Fibroblast of upper back skin (primary cell): Measurements from ENCODE around the gene U2AF2.

Source experiments
- DNase-seq: peaks from one replicate; pipeline ENCODE4 v3.0.0-alpha.2; 2013

The U2AF2 gene

DNA sequence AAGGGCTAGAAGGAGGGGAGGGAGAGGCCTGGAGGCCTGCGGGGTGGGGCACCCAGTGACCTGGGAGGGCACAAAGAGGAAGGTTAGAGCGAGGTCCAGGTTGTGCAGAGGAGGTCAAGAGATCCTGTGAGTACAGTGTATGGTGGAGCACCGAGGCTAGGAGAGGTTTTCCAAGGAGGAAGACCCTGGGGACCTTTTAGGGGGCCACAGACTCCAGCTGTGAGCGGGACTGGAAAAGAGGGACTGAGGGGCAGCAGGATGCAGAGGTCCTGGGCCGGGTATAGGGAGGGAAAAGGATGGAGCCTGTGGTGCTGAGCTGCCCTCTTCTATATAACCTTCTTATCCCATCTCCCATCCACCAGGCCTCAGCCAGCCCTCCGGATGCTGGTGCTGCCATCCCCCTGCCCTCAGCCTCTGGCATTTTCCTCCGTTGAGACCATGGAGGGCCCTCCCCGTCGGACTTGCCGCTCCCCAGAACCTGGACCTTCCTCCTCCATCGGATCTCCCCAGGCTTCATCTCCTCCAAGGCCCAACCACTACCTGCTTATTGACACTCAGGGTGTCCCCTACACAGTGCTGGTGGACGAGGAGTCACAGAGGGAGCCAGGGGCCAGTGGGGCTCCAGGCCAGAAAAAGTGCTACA, 10.5 kb upstream of the U2AF2 start:
- no peak for DNase-seq

DNA sequence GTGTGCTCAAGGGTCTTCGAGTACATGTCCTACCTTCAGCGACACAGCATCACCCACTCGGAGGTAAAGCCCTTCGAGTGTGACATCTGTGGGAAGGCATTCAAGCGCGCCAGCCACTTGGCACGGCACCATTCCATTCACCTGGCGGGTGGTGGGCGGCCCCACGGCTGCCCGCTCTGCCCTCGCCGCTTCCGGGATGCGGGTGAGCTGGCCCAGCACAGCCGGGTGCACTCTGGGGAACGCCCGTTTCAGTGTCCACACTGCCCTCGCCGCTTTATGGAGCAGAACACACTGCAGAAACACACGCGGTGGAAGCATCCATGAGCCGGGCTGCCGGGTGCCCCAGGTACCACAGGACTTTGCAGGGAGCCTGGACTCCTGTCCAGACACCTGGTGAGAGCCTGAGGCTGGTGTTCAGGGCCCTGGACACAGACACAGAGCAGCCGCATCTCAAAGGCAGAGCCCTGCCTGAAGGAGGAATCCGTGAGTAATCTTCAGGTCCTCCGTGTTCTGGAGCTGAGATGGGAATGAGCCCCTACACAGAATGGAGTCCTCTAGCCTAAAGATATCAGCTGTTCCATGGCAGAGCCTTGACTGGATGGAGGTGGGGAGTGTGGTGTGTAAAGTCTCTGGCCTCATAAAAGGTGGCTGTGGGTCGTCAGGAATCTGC, 9.9 kb upstream of the U2AF2 start:
- no peak for DNase-seq

DNA sequence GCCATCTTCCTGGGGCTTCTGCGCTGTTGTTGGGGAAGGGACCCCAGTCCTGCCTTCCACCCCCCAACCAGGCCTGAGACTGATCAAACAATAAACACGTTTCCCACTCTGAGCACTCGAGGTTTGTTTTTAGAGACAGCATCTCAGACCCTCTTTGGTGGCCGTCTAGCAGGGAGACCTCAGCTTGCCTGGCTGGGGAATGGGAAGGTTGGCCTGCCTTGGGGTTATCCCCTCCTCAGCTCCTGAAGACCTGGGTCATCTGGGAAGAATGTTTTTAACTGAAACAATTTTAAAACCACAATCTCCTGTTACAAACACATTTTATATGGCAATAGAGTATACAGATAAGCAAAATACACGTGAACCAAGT, 9.3 kb upstream of the U2AF2 start:
- DNase-seq: no peak

DNA sequence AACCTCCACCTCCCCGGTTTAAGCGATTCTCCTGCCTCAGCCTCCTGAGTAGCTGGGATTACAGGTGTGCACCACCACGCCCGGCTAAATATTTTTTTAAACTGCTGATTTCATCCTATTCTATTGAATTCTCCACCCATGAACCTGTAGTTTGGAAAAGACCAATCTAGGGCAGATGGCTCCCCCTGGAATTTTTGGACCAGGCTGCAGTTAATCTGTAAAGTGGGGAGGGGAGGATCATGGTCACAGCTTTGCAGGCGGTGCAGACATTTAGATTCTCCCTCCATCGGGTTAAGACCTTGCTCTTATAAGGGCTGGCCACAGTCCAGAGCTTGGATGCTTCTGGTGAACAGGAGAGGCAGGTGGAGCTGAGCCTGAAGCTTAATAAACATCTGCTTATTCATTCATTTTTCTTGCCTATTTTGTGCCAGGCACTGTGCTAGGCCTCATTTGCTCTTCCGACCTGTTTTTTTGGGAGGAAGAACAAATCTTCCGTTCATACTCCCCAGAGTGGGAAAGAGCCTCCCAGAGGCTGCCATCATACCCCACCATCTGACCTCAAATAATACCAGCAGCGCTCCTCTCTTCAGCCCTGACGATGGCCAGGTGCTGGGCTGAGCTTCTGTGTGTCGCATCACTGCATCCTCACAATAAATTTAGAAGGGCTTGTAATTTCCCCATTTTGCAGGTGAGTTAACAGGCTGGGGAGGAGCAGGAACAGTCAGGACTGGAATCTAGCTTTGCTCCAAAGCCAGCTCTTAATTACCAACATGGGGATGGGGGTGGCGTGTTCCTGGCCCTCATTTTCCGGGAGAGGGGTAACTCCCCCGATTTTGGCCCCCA, 7.7 kb upstream of the U2AF2 start:
- DNase-seq: no peak

DNA sequence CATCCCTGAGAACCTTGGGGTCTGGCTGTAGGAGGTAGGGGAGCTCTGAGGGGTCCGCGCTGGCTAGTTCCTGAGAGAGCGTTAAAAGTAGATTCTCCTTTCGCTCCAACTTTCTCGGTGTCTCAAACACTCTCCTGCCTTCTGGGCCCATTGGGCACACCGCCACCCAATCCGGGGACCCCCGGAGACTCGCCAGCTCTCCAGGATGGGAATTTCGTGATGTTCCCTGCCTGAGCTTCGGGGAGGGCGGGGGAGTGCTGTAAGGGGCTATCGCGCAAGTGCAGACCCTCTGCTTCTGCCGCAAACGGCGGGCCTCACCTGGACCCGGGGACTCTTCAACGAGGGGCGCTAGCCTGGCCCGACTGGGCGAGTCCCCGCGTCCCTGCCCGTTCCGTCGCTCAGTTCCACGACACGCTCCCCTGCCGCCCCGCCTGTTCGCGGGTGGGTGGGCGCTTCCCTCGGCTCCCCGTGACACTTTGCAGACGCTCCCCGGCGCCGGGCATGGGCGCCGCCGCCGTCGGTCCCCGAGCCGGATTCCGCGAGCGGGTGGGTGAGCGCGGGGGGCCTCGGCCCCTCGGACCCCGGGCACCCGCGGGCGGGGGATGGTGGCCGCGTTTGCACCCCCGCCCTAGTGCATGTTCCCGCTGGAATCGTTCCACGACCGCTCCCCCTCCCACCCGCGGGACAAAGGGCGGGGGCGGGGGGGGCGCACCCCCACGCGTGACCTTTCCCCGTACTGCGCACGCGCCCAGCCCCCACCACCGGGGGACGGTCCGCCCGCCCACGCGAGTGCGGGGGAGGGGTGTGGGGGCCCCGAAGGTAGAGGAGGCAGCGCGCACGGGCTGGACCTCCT, 6.9 kb upstream of the U2AF2 start, which contains the start of gene CCDC106:
CCDC106 (plus strand) TSS at position 481 of the 853 bp plus-strand sequence. CDS start 835 bp downstream, outside the sequence.
- DNase-seq: peak; percentile 72

GRCh38 chr19:55648585-55649267, 6.1 kb upstream of the U2AF2 start:
- no peak for DNase-seq

DNA sequence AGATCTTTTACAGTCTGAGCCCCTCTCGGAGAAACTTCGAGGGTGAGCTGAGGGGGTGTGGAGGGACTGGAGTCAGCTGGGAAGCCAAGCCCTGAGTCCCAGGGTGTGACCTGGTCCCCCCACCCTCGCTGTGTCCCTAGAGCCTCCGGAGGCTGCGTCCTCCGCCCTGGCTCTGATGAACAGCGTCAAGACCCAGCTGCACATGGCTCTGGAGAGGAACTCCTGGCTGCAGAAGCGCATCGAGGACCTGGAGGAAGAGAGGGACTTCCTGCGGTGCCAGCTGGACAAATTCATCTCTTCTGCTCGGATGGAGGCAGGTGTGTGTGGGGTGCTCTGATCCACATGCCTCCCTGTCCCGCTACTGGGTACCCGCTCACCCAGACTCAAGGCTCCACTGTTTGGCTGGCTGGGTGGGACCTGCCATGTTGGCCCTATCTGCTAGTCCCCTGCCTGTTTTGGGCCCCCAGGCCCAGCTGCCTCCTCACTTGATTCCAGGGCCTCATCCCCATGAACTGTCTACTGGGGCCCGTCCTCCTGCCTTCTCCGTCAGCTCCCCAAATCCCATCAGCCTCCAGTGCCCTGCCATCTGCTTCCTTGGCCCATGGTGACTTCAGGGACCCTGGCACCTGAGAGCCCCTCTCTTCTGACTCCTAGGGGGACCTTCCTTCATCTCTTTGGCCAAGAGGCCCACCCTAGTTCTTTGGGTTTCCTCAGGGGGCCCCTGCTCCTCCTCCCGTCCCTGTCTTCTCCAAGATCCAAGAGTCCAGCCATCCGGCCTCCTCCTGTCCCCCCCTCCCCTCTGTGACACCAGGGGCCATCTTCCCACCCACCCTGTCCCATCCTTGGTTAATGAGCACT, 5.3 kb upstream of the U2AF2 start:
- DNase-seq: no peak

DNA sequence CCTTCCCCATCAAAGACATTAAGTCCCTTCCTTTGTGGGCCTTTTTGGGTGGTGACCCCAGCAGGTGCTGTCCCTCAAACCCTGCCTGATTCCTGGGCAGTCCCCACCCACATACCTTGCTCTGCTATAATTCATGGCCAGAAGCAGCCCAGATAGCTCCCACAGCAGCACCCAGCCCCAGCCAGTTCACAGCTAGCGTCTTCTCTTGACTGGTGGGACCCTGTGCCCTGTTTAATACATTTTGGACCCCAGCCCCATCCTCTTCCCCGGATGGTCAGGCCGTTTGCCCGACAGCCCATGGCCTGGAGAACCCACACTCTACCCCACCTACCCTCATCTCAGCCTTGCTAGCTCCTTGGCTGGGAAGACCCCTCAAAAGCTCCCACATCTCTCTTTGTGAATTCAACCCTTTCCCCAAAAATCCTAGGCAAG, 4.7 kb upstream of the U2AF2 start:
- no peak for DNase-seq

DNA sequence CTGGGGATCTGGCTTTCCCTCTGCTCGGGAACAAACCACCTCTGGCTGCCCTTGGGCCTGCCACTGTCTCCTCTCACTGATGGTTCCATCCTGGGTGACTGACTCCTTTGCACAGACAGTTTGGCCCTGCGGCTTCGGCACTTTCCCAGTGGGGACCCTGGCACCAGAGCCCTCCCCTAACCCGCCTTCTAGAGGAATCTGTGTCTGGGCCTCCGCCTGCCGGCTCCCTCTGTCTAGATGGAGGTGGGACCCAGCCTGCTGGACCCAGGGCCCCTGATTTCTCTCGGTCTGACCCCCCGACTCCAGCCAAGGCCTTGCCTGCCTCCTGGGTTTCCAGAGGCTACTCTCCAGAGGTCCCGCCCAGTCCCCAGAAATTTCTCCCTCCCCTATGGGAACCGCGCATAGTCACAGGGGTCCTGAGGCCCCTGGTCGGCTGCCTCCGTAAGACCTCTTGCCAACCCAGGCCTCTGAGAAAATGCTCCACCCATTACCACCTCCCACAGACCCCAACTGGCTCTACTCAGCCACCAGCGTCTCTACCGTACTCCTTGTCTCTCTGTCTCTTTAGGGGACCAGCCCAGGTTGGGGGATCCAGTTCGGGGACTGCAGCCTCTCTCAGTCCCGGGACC, 4.1 kb upstream of the U2AF2 start:
- DNase-seq: no peak

GRCh38 chr19:55651236-55651635, 3.6 kb upstream of the U2AF2 start:
- DNase-seq: no peak

- DNase-seq: no peak
Observed at GRCh38 chr19:55652311-55653128, 2.3 kb upstream of the U2AF2 start.

DNA sequence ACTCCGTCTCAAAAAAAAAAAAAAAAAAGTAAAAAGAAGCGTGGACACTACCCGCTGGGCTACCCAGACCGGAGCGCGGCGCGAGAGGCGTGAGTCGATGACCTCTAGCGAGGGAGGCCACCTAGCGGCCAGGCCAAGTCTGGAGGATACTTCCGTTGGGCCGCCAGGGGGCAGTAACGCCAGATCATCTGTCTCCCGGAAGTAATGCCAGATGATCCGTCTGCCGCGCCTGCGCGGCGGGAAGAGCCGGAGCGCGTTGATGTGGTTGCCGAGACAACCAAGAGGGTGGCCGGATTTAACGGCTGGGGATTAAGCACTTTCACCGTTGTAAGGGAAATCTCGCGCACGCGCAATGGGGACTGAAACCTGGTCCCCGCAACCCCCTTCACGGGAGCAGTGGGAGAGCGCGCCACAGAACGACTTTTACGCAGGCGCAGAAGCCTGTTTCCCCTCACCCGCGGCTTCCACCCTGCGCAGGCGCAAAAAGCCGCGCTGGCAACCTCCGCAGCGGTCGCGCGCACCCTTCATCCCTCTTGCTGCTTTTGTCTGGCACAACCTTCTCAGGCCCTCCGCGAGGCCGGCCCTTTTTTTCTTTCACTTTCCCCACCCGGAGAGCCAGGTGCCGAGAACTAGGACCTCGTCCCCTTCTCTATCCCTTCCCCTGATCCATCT, 1.0 kb upstream of the U2AF2 start:
- DNase-seq: peak; percentile 99

- peak; percentile 100 for DNase-seq
Observed at GRCh38 chr19:55654323-55654867, 440 bp upstream of the U2AF2 start.

GRCh38 chr19:55655648-55656040, 809 bp downstream of the U2AF2 start:
- DNase-seq: no peak

DNA sequence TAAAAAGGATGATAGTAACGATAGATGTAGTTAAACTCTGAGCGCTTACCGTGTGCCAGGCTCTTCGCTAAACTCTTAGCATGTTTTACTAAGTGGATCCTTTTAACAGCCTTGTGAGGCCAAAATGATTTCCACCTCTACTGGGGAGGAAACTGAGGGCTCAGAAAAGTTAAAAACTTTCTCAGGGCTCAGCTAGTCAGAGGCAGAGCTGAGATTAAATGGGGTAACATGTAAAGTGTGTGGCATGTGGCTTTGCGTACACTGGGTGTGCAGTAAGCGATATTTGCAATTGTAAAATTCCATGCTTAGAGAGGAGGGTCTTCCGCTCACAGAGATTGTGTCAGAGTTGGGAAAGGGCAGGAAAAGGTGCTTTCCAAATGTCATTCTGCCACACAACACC, 1.7 kb downstream of the U2AF2 start:
- no peak for DNase-seq

DNA sequence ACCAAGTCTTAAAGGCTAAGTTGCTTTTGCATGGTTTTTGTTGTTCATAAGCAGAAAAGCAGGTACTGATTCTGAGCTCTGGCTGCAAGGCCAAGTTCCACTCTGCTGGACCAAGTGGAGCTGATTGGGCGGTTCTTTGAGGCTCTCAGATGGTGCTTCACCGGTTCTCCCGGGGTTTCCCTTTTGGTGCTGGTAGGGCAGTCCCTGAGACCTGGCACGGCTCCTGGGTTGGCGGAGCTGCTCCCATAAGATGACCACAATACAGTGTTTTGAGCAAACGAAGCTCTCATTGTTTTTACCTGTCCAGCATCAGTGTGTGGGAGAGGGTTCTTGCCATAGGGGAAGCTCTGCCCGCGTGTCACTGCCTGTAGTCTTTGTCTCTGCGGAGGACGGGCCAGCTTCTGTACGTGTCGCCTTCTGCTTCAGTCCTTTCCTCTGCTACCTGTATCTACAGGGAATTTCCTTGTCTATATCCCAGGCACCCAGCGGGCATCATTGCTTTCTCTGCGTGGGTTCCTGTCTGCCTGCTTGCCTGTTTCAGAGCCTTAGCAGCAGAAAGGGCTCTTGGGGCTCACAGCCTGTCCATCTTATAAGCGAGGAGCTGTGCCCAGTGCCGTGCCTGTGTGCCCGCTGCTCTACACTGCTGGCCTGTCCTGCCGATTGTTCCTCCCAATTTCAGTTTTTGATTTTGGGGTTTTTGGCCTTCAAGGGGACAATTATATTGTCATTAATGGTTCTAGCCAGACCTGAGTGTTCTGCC, 2.3 kb downstream of the U2AF2 start:
- DNase-seq: no peak

GRCh38 chr19:55658846-55659459, 4.1 kb downstream of the U2AF2 start:
- no peak for DNase-seq

DNA sequence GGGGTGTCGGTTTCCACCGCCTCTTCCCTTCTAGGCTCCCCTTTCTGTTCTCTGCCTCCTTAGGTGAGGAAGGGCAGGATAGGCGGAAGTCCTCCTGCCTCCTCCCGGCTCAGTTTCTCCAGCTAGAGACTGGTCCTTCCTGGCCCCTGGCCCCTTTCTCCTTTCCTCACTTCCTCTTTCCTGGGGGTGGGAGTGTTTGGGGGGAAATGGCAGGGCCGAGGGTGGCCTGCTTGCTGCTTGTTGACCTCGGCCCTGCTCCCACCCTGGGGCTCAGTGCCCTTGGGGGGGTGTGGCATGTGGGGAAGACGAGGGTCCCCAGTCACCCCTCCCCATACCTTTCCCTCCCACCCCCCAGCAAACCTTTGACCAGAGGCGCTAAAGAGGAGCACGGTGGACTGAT, 5.0 kb downstream of the U2AF2 start:
- DNase-seq: no peak
